Uterus (tissue), 4 donors: ENCODE data around the gene LIFR. TPM values are rescaled to one million over a fixed set of nuclear protein-coding genes. Genes with fewer than 3 reads are reported as not detected.

Experiments
- DNase-seq, 2 donors: peaks; one replicate each; pipeline ENCODE4 v3.0.0-alpha.2; 2019 to 2020
- H3K27ac ChIP-seq, 2 donors: fragments of 200-600 bp; sonication (generic); 1 replicate in 1 of 2; 2 replicates in 1 of 2; pipeline ENCODE4 v1.5.1; 2016 to 2018
- H3K27me3 ChIP-seq, 2 donors: fragments of 200-600 bp; sonication (generic); one replicate each; pipeline ENCODE4 v1.5.1; 2018 to 2019; ENCODE audit warnings: control low read depth in 1 of 2
- H3K36me3 ChIP-seq, 2 donors: fragments of 200-600 bp; sonication (generic); one replicate each; pipeline ENCODE4 v1.5.1; 2019; ENCODE audit warnings: control low read depth in 1 of 2
- H3K4me1 ChIP-seq, 2 donors: fragments of 200-600 bp; sonication (generic); one replicate each; pipeline ENCODE4 v1.5.1; 2018 to 2019; ENCODE audit warnings: control low read depth in 1 of 2
- H3K4me3 ChIP-seq, 2 donors: fragments of 200-600 bp; sonication (generic); 1 replicate in 1 of 2; 2 replicates in 1 of 2; pipeline ENCODE4 v1.5.1; 2018 to 2019; ENCODE audit warnings: mild to moderate bottlenecking in 1 of 2
- H3K9me3 ChIP-seq, 2 donors: fragments of 200-600 bp; sonication (generic); one replicate each; pipeline ENCODE4 v1.5.1; 2019; ENCODE audit warnings: control low read depth in 1 of 2
- POLR2A ChIP-seq, 2 donors: fragments of 450-650 bp; IDR thresholded peaks; one replicate each; pipeline ENCODE4 v1.6.1; 2016; ENCODE audit warnings: antibody characterized with exemption in 2 of 2, mild to moderate bottlenecking in 1 of 2, moderate library complexity in 1 of 2
- intact Hi-C: fragments of 100-400 bp; cut with DNase I; formaldehyde crosslinking; loops from one replicate; pipeline ENCODE4 v1.15.1; 2023; ENCODE audit warnings: low total_unique reads
- total RNA-seq, 4 donors: library from RNA; depleted of rRNA in 3 of 4; stranded (reverse); fragments of >200 nt in 3 of 4; gene quantifications; one replicate each; pipeline versions ENCODE4 v1.1.0 to v1.2.4, GENCODE V29; 2014 to 2023
- TF ChIP-seq, protein P1 (sequence below), 4 experiments: fragments of 200-600 bp in 2 of 4; fragments of 450-650 bp in 2 of 4; sonication (generic) in 2 of 4; IDR thresholded peaks; one replicate each; pipeline ENCODE4 v1.5.1; 2016 to 2019; ENCODE audit warnings: antibody characterized with exemption in 4 of 4, mild to moderate bottlenecking in 2 of 4, moderate library complexity in 1 of 4
- donor health status: DM: yes; HTN: yes; CAD: no.

The LIFR gene
- total RNA-seq, 4 donors from 2014 or later, result 141 to 310 (median 232) TPM

DNA sequence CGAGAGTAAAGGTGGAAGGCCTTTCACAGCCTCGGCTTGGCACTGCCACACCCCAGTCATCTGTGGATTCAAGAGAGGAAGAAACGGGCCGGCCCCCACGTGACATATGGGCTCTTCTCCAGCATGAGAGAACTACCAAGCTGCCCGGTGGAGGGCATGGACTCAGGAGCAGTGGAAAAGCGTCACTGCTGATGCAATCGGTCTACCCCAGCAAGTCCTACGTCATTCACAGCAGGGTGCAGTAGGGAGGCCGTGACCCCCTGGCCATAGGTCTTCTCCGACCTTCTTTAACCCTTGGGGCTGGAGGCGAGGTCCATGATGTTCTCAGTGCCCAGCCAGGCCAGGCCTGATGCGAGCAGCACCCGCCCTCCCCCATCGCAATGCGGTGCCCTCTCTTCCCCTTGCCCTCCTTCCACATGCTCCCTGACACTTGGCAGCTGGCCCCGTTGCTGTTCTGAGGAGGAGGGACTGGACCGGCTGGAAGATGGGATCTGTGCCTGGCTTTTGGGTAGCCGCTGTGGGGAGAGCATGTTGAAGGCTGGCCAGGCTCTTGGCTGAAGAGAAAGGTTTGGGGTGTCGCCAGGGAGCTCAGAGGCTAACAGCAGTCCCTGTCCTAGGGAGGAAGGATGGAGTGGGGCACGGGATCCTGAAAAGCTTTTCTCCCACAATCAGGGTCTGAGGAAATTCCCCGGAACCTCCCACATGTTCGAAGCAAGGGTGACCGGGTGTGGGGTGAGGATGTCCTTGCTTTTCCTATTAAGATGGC lies 89.8 kb downstream of the LIFR start:
- no peaks in the 10 kb centered on the region for H3K36me3 ChIP-seq
- H3K9me3 ChIP-seq, result no peaks in the 10 kb centered on the region
- peak overlapping the region in 1 of 2 donors; percentile 2 for H3K4me3 ChIP-seq
- intact Hi-C loops, result no loop called here
- H3K4me1 ChIP-seq, result peaks cover 12 to 30% of the 10 kb centered on the region in 2 donors
- peak; percentile 90 for DNase-seq
- no peak for TF ChIP-seq POLR2A (IDR thresholded peaks at IDR 0.05)
- H3K27ac ChIP-seq, result peak overlapping the region; percentile 92 to 93
- no peaks in the 10 kb centered on the region for H3K27me3 ChIP-seq

GRCh38 chr5:38465702-38466423 lies 90.6 kb downstream of the LIFR start:
- TF ChIP-seq, protein P1, sequence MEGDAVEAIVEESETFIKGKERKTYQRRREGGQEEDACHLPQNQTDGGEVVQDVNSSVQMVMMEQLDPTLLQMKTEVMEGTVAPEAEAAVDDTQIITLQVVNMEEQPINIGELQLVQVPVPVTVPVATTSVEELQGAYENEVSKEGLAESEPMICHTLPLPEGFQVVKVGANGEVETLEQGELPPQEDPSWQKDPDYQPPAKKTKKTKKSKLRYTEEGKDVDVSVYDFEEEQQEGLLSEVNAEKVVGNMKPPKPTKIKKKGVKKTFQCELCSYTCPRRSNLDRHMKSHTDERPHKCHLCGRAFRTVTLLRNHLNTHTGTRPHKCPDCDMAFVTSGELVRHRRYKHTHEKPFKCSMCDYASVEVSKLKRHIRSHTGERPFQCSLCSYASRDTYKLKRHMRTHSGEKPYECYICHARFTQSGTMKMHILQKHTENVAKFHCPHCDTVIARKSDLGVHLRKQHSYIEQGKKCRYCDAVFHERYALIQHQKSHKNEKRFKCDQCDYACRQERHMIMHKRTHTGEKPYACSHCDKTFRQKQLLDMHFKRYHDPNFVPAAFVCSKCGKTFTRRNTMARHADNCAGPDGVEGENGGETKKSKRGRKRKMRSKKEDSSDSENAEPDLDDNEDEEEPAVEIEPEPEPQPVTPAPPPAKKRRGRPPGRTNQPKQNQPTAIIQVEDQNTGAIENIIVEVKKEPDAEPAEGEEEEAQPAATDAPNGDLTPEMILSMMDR (IDR thresholded peaks at IDR 0.05), result no peak
- TF ChIP-seq POLR2A (IDR thresholded peaks at IDR 0.05), result no peak

GRCh38 chr5:38465061-38465460 lies 91.4 kb downstream of the LIFR start:
- TF ChIP-seq POLR2A (IDR thresholded peaks at IDR 0.05), result no peak
- TF ChIP-seq, protein P1 (IDR thresholded peaks at IDR 0.05), result no peak
- H3K27ac ChIP-seq, result peak overlapping the region; percentile 92 to 93
- DNase-seq, result no peak
- H3K4me1 ChIP-seq, result peaks cover 12 to 30% of the 10 kb centered on the region in 2 donors
- H3K9me3 ChIP-seq, result no peaks in the 10 kb centered on the region
- no peaks in the 10 kb centered on the region for H3K36me3 ChIP-seq
- intact Hi-C loops, result no loop called here
- H3K27me3 ChIP-seq, result no peaks in the 10 kb centered on the region
- no peak overlapping the region for H3K4me3 ChIP-seq

More at GRCh38 chr5:38465702-38466423, 90.6 kb downstream of the LIFR start:
- H3K9me3 ChIP-seq, result no peaks in the 10 kb centered on the region
- H3K4me3 ChIP-seq, result no peak overlapping the region
- intact Hi-C loops, result no loop called here
- no peaks in the 10 kb centered on the region for H3K36me3 ChIP-seq
- H3K27me3 ChIP-seq, result no peaks in the 10 kb centered on the region
- peak overlapping the region; percentile 92 to 93 for H3K27ac ChIP-seq
- H3K4me1 ChIP-seq, result peaks cover 12 to 30% of the 10 kb centered on the region in 2 donors
- no peak for DNase-seq

DNA sequence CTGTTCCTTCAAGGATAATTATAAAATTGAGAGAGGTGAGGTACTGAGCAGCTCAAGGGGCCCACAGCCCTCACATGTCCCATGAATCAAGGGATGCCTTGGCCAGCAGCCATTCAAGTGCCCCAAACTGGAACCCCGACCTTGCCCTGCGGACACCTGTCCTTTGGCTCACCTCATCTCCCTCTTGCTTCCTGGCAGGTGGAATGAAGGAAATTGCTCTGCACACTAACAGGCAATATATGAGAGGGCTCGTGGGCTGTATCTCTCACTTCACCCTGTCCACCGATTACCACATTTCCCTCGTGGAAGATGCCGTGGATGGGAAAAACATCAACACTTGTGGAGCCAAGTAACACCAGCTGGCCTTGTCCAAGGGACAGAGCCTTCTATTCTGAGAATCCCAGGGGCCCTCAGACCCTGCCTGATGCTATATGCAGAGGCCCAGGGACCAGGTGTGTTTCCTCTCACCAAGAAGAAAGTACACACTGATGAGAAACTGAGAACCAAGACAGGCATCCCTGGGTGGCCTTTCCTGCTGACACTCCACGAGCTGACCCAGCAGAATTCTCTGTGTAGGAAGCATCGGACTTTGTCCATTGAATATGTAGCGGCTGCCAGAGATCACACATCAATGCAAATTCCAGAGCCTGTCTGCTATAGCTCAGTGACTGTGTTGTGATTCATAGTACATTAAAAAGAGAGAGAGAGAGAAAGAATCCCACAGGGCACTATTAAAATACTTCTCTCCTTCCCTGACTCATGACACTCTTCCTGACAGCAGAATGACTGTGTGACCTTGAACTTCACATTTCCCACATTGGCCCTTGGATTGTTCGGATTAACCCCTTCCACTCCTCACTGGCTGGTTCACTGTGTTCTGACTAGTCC lies 92.6 kb downstream of the LIFR start:
- intact Hi-C loops, result no loop called here
- Histone ChIP-seq H3K4me3 (no peak overlapping the region), H3K9me3 (no peaks in the 10 kb centered on the region), H3K36me3 (no peaks in the 10 kb centered on the region), H3K4me1 (peaks cover 12 to 20% of the 10 kb centered on the region in 2 donors), H3K27me3 (no peaks in the 10 kb centered on the region), H3K27ac (peak overlapping the region; percentile 92 to 93)
- TF ChIP-seq, protein P1 (IDR thresholded peaks at IDR 0.05), result no peak
- TF ChIP-seq POLR2A (IDR thresholded peaks at IDR 0.05), result no peak
- peak; percentile 40 to 49 for DNase-seq

- Histone ChIP-seq H3K4me1 (peaks cover 7 to 14% of the 10 kb centered on the region in 2 donors), H3K36me3 (no peaks in the 10 kb centered on the region), H3K4me3 (no peak overlapping the region), H3K27me3 (no peaks in the 10 kb centered on the region), H3K27ac (peak overlapping the region; percentile 92 to 93), H3K9me3 (no peaks in the 10 kb centered on the region)
- DNase-seq, result no peak
- TF ChIP-seq POLR2A (IDR thresholded peaks at IDR 0.05), result no peak
- TF ChIP-seq, protein P1 (IDR thresholded peaks at IDR 0.05), result no peak
- intact Hi-C loops, result no loop called here
Observed at GRCh38 chr5:38462976-38463633, 93.3 kb downstream of the LIFR start.
